ENCODE results near the gene ANKLE2. TPM values are rescaled to one million over a fixed set of nuclear protein-coding genes. Genes with fewer than 3 reads are reported as not detected.

The ANKLE2 gene
- total and polyA plus RNA-seq, 4 experiments from 2014 or later: 21.0 to 101 (median 70.0) TPM

DNA sequence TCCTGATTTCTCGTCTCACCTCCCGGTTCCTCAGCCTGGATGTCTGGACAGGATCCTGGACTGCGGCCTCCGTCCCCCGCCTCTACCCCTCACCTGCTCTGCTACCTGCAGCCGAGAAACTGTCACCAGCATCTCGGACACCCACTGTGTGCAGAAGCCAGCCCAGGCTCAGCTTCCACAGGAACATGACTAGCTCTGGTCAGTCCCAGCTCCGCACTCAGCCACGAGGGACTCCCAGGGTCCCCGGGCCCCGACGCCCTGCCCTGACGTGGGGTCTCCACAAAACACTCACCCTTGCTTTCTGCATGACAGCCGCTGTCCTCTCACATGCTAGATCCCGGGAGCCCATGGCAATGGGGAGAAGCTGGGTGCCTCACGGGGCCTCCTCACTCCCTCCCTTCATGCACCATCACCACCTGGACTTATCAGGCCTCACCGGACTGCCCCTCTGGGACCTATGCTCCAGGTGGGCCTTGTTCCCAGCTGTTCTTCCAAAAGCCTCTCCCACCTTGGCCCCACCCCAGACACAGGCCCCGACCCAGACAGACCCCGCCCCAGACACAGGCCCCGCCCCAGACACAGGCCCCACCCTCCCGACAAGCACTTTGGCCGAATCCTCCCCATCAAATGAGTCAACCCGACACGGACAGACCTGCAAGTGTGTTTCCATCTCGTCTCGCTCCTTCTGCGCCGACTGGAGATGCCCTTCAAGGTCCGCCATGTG is 26.9 kb upstream of the ANKLE2 start:
- intact Hi-C loops (cut with micrococcal nuclease): no loop called here
- Mint-ChIP-seq H3K27me3 (no peaks in the 10 kb centered on the region), H3K4me3 (no peak overlapping the region), H3K4me1 (no peaks in the 10 kb centered on the region), H3K27ac (peak overlapping the region in 3 of 7 donors; percentile 31 to 77 (median 40)), H3K9me3 (peaks cover 0 to 4% (median 0%) of the 10 kb centered on the region in 8 donors), H3K36me3 (peaks cover 36 to 59% of the 10 kb centered on the region in 2 donors)
- CTCF ChIA-PET (ENCODE audit: partially characterized antibody): no interaction called here
- POLR2A ChIA-PET (ENCODE audit: partially characterized antibody): no interaction called here
- Histone ChIP-seq H3K4me3 (ENCODE audit: low read length in 2 of 2) (no peak overlapping the region), H3K36me3 (ENCODE audit: insufficient read depth, low read length) (peaks cover 52% of the 10 kb centered on the region), H3K4me1 (ENCODE audit: insufficient read depth, low read length) (no peaks in the 10 kb centered on the region), H3K27ac (ENCODE audit: low read depth, low read length) (no peak overlapping the region), H3K9me3 (ENCODE audit: control insufficient read depth in 1 of 2, low read length in 2 of 2) (no peaks in the 10 kb centered on the region), H3K27me3 (ENCODE audit: insufficient read depth, low read length) (no peaks in the 10 kb centered on the region)
- no peak for DNase-seq

DNA sequence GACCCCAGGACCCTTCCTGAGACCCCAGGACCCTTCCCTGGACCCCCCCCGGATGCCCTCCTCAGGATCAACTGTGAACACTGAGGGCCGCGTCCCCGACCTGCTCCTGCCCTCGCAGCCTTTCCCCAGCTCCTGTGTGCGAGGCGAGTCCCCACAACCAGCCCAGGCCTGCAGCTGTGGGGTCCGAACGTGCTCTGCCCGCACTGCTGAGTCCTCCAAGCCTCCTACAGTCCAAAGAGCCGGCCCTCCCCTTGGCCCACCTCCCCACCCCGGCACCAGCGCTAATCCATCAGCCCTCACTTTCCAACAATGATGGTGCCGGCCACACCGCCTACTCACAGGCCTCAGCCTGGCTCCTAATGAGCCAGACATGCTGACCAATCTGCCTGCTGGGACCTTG is 26.2 kb upstream of the ANKLE2 start:
- peaks cover 0 to 4% (median 0%) of the 10 kb centered on the region in 8 donors for H3K9me3 Mint-ChIP-seq
- no peaks in the 10 kb centered on the region for H3K27me3 Mint-ChIP-seq
- H3K27me3 ChIP-seq (ENCODE audit: insufficient read depth, low read length): no peaks in the 10 kb centered on the region
- H3K4me1 Mint-ChIP-seq: no peaks in the 10 kb centered on the region
- H3K36me3 ChIP-seq (ENCODE audit: insufficient read depth, low read length): peaks cover 53% of the 10 kb centered on the region
- no peaks in the 10 kb centered on the region for H3K9me3 ChIP-seq (ENCODE audit: control insufficient read depth in 1 of 2, low read length in 2 of 2)
- intact Hi-C loops (cut with micrococcal nuclease): no loop called here
- no peak overlapping the region for H3K27ac ChIP-seq (ENCODE audit: low read depth, low read length)
- no peak overlapping the region for H3K4me3 Mint-ChIP-seq
- POLR2A ChIA-PET (ENCODE audit: partially characterized antibody): no interaction called here
- H3K4me1 ChIP-seq (ENCODE audit: insufficient read depth, low read length): no peaks in the 10 kb centered on the region
- H3K36me3 Mint-ChIP-seq: peaks cover 36 to 60% of the 10 kb centered on the region in 2 donors
- no peak for DNase-seq
- CTCF ChIA-PET (ENCODE audit: partially characterized antibody): no interaction called here
- peak overlapping the region in 3 of 7 donors; percentile 31 to 77 (median 40) for H3K27ac Mint-ChIP-seq
- no peak overlapping the region for H3K4me3 ChIP-seq (ENCODE audit: low read length in 2 of 2)

DNA sequence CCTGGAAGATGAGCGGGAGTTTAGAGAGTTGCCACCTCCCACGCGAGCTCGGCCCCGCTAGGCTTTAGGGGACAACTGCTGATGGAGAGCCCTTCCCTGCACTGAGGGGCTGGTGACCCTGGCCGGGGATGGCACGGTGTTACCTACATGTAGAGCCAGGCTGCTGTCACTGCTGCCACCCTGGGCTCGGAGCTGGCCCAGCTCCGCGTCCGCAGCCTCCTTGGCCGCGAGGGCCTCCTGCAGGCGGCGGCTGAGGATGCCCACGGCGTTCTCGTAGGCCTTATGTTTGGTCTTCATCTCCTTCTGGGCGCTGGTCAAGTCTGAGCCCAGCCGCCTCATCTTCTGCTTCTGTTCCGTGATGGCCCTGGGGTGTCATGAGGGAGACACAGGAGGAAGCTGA is 24.6 kb upstream of the ANKLE2 start:
- ChIA-PET POLR2A (ENCODE audit: partially characterized antibody) (no interaction called here), CTCF (ENCODE audit: partially characterized antibody) (no interaction called here)
- H3K4me1 Mint-ChIP-seq: no peaks in the 10 kb centered on the region

GRCh38 chr12:132784580-132784979 is 22.9 kb upstream of the ANKLE2 start:
- Histone ChIP-seq H3K27me3 (ENCODE audit: insufficient read depth, low read length) (no peaks in the 10 kb centered on the region), H3K4me3 (ENCODE audit: low read length in 2 of 2) (no peak overlapping the region), H3K9me3 (ENCODE audit: control insufficient read depth in 1 of 2, low read length in 2 of 2) (no peaks in the 10 kb centered on the region), H3K27ac (ENCODE audit: low read depth, low read length) (no peak overlapping the region), H3K36me3 (ENCODE audit: insufficient read depth, low read length) (peaks cover 54% of the 10 kb centered on the region), H3K4me1 (ENCODE audit: insufficient read depth, low read length) (no peaks in the 10 kb centered on the region)
- H3K4me3 Mint-ChIP-seq: no peak overlapping the region
- H3K27ac Mint-ChIP-seq: peak overlapping the region in 1 of 7 donors; percentile 75
- peaks cover 0 to 4% (median 0%) of the 10 kb centered on the region in 8 donors for H3K9me3 Mint-ChIP-seq
- H3K36me3 Mint-ChIP-seq: peaks cover 51 to 71% of the 10 kb centered on the region in 2 donors
- DNase-seq: no peak
- H3K27me3 Mint-ChIP-seq: no peaks in the 10 kb centered on the region
- intact Hi-C loops (cut with micrococcal nuclease): no loop called here
- peaks cover 0 to 5% (median 0%) of the 10 kb centered on the region in 4 donors for H3K4me1 Mint-ChIP-seq
- POLR2A ChIA-PET (ENCODE audit: partially characterized antibody): no interaction called here
- CTCF ChIA-PET (ENCODE audit: partially characterized antibody): no interaction called here

More for the DNA sequence above, 24.6 kb upstream of the ANKLE2 start:
- H3K9me3 Mint-ChIP-seq: peaks cover 0 to 4% (median 0%) of the 10 kb centered on the region in 8 donors
- Histone ChIP-seq H3K4me1 (ENCODE audit: insufficient read depth, low read length) (no peaks in the 10 kb centered on the region), H3K9me3 (ENCODE audit: control insufficient read depth in 1 of 2, low read length in 2 of 2) (no peaks in the 10 kb centered on the region), H3K27ac (ENCODE audit: low read depth, low read length) (no peak overlapping the region), H3K36me3 (ENCODE audit: insufficient read depth, low read length) (peaks cover 45% of the 10 kb centered on the region), H3K4me3 (ENCODE audit: low read length in 2 of 2) (no peak overlapping the region), H3K27me3 (ENCODE audit: insufficient read depth, low read length) (no peaks in the 10 kb centered on the region)
- intact Hi-C loops (cut with micrococcal nuclease): no loop called here
- H3K27me3 Mint-ChIP-seq: no peaks in the 10 kb centered on the region
- no peak for DNase-seq
- H3K27ac Mint-ChIP-seq: no peak overlapping the region
- H3K4me3 Mint-ChIP-seq: no peak overlapping the region
- peaks cover 43 to 62% of the 10 kb centered on the region in 2 donors for H3K36me3 Mint-ChIP-seq

GRCh38 chr12:132783917-132784531 is 22.4 kb upstream of the ANKLE2 start:
- peaks cover 52% of the 10 kb centered on the region for H3K36me3 ChIP-seq (ENCODE audit: insufficient read depth, low read length)
- Mint-ChIP-seq H3K4me3 (peak overlapping the region in 1 of 8 donors; percentile 45), H3K27ac (no peak overlapping the region), H3K36me3 (peaks cover 48 to 71% of the 10 kb centered on the region in 2 donors), H3K4me1 (peaks cover 0 to 6% (median 0%) of the 10 kb centered on the region in 4 donors), H3K27me3 (no peaks in the 10 kb centered on the region), H3K9me3 (peaks cover 0 to 4% (median 0%) of the 10 kb centered on the region in 8 donors)
- ChIA-PET CTCF (ENCODE audit: partially characterized antibody) (no interaction called here), POLR2A (ENCODE audit: partially characterized antibody) (no interaction called here)
- intact Hi-C loops (cut with micrococcal nuclease): no loop called here
- H3K9me3 ChIP-seq (ENCODE audit: control insufficient read depth in 1 of 2, low read length in 2 of 2): no peaks in the 10 kb centered on the region
- no peak overlapping the region for H3K4me3 ChIP-seq (ENCODE audit: low read length in 2 of 2)
- H3K27ac ChIP-seq (ENCODE audit: low read depth, low read length): no peak overlapping the region
- no peaks in the 10 kb centered on the region for H3K4me1 ChIP-seq (ENCODE audit: insufficient read depth, low read length)
- H3K27me3 ChIP-seq (ENCODE audit: insufficient read depth, low read length): no peaks in the 10 kb centered on the region
- DNase-seq: no peak

DNA sequence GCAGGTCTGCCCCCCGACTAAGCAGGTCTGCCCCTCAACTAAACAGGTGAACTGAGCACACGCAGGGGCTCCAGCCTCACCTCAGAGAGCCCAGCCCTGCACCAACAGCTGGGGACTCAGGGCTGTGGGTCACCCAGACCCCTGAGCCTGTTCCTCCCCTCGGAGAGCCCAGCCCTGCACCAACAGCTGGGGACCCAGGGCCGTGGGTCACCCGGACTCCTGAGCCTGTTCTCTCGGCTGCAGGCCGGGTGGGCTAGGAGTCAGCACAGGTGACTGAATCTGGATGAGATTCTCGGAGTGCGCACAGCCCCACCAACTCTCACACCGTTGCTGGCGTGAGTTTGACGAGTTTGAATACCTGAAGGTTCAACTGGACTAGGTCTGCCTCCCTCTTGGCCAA is 20.3 kb upstream of the ANKLE2 start:
- H3K27me3 Mint-ChIP-seq: no peaks in the 10 kb centered on the region
- H3K27ac Mint-ChIP-seq: no peak overlapping the region
- peaks cover 0 to 6% (median 0%) of the 10 kb centered on the region in 4 donors for H3K4me1 Mint-ChIP-seq
- intact Hi-C loops (cut with micrococcal nuclease): no loop called here
- ChIA-PET CTCF (ENCODE audit: partially characterized antibody) (no interaction called here), POLR2A (ENCODE audit: partially characterized antibody) (no interaction called here)
- Histone ChIP-seq H3K27me3 (ENCODE audit: insufficient read depth, low read length) (no peaks in the 10 kb centered on the region), H3K9me3 (ENCODE audit: control insufficient read depth in 1 of 2, low read length in 2 of 2) (no peaks in the 10 kb centered on the region), H3K4me1 (ENCODE audit: insufficient read depth, low read length) (no peaks in the 10 kb centered on the region), H3K4me3 (ENCODE audit: low read length in 2 of 2) (no peak overlapping the region), H3K36me3 (ENCODE audit: insufficient read depth, low read length) (peaks cover 52% of the 10 kb centered on the region), H3K27ac (ENCODE audit: low read depth, low read length) (no peak overlapping the region)
- peaks cover 37 to 67% of the 10 kb centered on the region in 2 donors for H3K36me3 Mint-ChIP-seq
- no peaks in the 10 kb centered on the region for H3K9me3 Mint-ChIP-seq
- H3K4me3 Mint-ChIP-seq: no peak overlapping the region
- DNase-seq: no peak

DNA sequence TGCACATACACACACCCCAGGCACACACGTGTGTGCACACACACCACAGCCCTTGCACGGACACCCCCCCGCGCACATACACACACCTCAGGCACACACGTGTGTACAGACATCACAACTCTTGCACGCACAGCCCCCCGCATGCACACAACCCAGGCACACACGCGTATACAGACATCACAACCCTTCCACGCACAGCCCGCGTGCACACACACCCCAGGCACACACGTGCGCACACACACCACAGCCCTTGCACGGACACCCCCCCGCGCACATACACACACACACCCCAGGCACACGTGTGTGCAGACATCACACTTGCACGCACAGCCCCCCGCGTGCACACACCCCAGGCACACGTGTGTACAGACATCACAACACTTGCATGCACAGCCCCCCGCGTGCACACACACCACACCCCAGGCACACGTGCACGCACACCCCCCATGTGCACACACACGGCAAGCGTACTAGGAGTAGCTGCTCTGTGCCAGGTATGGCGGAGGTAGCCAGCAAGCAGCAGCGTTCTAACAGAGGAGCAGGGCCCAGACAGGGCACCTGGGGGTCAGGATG is 18.2 kb upstream of the ANKLE2 start:
- CTCF ChIA-PET (ENCODE audit: partially characterized antibody): no interaction called here
- Histone ChIP-seq H3K9me3 (ENCODE audit: control insufficient read depth in 1 of 2, low read length in 2 of 2) (no peaks in the 10 kb centered on the region), H3K27me3 (ENCODE audit: insufficient read depth, low read length) (no peaks in the 10 kb centered on the region), H3K4me1 (ENCODE audit: insufficient read depth, low read length) (no peaks in the 10 kb centered on the region), H3K27ac (ENCODE audit: low read depth, low read length) (no peak overlapping the region), H3K4me3 (ENCODE audit: low read length in 2 of 2) (no peak overlapping the region), H3K36me3 (ENCODE audit: insufficient read depth, low read length) (peaks cover 47% of the 10 kb centered on the region)
- no peaks in the 10 kb centered on the region for H3K9me3 Mint-ChIP-seq
- H3K4me1 Mint-ChIP-seq: peaks cover 0 to 6% (median 0%) of the 10 kb centered on the region in 4 donors
- POLR2A ChIA-PET (ENCODE audit: partially characterized antibody): no interaction called here
- H3K4me3 Mint-ChIP-seq: no peak overlapping the region
- DNase-seq: no peak
- H3K36me3 Mint-ChIP-seq: peaks cover 39 to 63% of the 10 kb centered on the region in 2 donors
- no peaks in the 10 kb centered on the region for H3K27me3 Mint-ChIP-seq
- intact Hi-C loops (cut with micrococcal nuclease): no loop called here
- H3K27ac Mint-ChIP-seq: peak overlapping the region in 1 of 7 donors; percentile 62
